Small intestine (tissue), 16 donors: ENCODE measurements around the gene DZANK1. TPM values are rescaled to one million over a fixed set of nuclear protein-coding genes. Genes with fewer than 3 reads are reported as not detected.

Source experiments
- DNase-seq, 2 donors: peaks; one replicate each; pipeline versions ENCODE4 v3.0.0 to v3.0.0-alpha.2; 2013
- FAIRE-seq: peaks from 2 replicates; lab custom pipeline; 2012; peaks lifted over from hg19 to GRCh38; lab: Jason Lieb, UNC
- H3K27ac ChIP-seq, 3 donors: one replicate each; pipeline ENCODE4 v1.5.1; 2013; ENCODE audit warnings: low read length in 2 of 3, mild to moderate bottlenecking in 2 of 3, control low read depth in 1 of 3, inconsistent platforms in 1 of 3, low read depth in 1 of 3, moderate library complexity in 1 of 3
- H3K27me3 ChIP-seq, 3 donors: one replicate each; pipeline ENCODE4 v1.6.1; 2013; ENCODE audit warnings: low read length in 3 of 3, inconsistent platforms in 1 of 3; ENCODE audit not compliant: control insufficient read depth in 3 of 3, insufficient read depth in 3 of 3
- H3K36me3 ChIP-seq, 3 donors: one replicate each; pipeline ENCODE4 v1.6.1; 2013; ENCODE audit warnings: low read length in 3 of 3, inconsistent platforms in 1 of 3, low read depth in 1 of 3, mild to moderate bottlenecking in 1 of 3, moderate library complexity in 1 of 3; ENCODE audit not compliant: control insufficient read depth in 3 of 3, insufficient read depth in 2 of 3
- H3K4me1 ChIP-seq, 3 donors: one replicate each; pipeline ENCODE4 v1.6.1; 2013; ENCODE audit warnings: low read length in 2 of 3, inconsistent platforms in 1 of 3, low read depth in 1 of 3, mild to moderate bottlenecking in 1 of 3, moderate library complexity in 1 of 3; ENCODE audit not compliant: control insufficient read depth in 3 of 3, insufficient read depth in 2 of 3
- H3K4me3 ChIP-seq, 3 donors: one replicate each; pipeline ENCODE4 v1.5.1; 2013; ENCODE audit warnings: low read length in 3 of 3, control low read depth in 1 of 3, inconsistent platforms in 1 of 3, low read depth in 1 of 3, mild to moderate bottlenecking in 1 of 3, moderate library complexity in 1 of 3
- H3K9me3 ChIP-seq, 2 donors: one replicate each; pipeline ENCODE4 v1.6.1; 2013; ENCODE audit warnings: low read depth in 1 of 2, low read length in 1 of 2; ENCODE audit not compliant: control insufficient read depth in 2 of 2, insufficient read depth in 1 of 2
- WGBS, 3 donors: extraction: QIAGEN DNeasy Blood & Tissue Kit; methylation state at CpG; one replicate each; pipeline ENCODE4 v1.1.7; 2013; 5-methylcytosine and 5-hydroxymethylcytosine counted together
- long read RNA-seq, 10 donors: transcript quantifications; one replicate each; lab custom pipeline, GENCODE V29; 2026
- polyA plus RNA-seq, 4 donors: library from polyadenylated mRNA; stranded (reverse) in 3 of 4; unstranded in 1 of 4; fragments of 200-250 nt in 3 of 4; fragments of 120-200 nt in 1 of 4; gene quantifications; one replicate each; pipeline versions ENCODE4 v1.2.1 to v1.2.3, GENCODE V29; 2013
- donor health status: healthy with polysubstance abuse.
- donor health status: control.
- donor health status: control.
- donor health status: Bipolar disorder and iron deficiency.
- donor health status: healthy.

Gene DZANK1
- polyA plus RNA-seq: 1 to 10 TPM in 1 of 4 donors, under 1 TPM in 2, not detected in 1; 0.54 to 1.8 (median 0.85) TPM
- long read RNA-seq, donor 1: 0 reads
- long read RNA-seq, donor 2: 0 reads
- long read RNA-seq, donor 3: 0 reads
- long read RNA-seq, donor 4: 0 reads
- long read RNA-seq, donor 5: 0 reads
- long read RNA-seq, donor 6: 0 reads
- long read RNA-seq, donor 7, partial matches to known transcripts: 0 of 5 reads
- long read RNA-seq, donor 7, other reads (novel, unspliced or antisense): 5 of 5 reads
- long read RNA-seq, donor 8: 0 reads
- long read RNA-seq, donor 9: 0 reads
- long read RNA-seq, donor 10, partial matches to known transcripts: 19 of 19 reads
- long read RNA-seq, donor 10, other reads (novel, unspliced or antisense): 0 of 19 reads

DNA sequence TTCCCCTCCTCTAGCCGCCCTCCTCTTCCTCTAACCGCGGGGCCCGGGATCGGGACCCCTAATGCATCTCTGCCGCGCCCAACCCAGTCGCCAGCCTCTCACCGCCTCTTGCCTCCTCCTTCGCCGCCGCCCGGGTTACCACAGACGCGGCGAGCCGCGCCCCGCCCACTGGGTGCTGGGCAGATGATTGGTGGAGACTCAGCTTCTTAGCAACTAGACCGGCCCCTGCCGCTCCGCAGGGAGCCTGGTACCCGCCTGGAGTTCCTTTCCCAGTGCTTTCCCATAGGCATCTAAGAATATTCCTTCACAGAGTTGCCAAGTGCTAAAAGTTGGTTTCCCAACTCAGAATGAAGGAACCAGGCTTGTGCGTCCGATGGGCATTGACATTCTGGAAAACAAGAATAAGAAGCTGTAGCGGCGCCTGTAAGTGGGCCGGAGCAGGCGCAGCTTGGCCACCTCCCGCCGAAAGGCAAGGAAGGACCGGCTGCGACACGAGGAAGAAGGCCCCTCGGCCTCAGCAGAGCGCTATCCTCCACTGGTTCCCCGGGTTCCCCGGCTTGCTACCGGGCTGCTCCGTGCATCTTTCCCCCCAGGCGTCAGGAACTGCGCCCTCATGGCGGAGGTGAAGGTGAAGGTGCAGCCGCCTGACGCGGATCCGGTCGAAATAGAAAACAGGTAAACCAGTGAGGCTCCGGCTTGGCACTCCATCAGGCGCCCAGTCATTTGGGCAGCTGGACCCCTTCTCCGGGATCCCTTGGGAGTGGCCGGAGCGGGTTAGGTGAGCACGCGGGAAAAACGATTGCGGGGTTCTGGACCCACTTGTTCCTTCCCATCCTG, at the start of gene DZANK1, which contains the start of gene POLR3F:
Gene DZANK1 (minus strand): TSS at position 137 of the 837 bp plus-strand sequence. CDS start 1,672 bp downstream, outside the sequence.
Gene POLR3F (plus strand): TSS at position 497 of the 837 bp plus-strand sequence. CDS start 117 bp downstream, at position 614.
- peaks cover 0 to 12% (median 3%) of the 10 kb centered on the region in 3 donors for H3K36me3 ChIP-seq
- 0 to 1% (median 0%) methylated on average over 35 to 57 of the region's 57 CpGs for WGBS, 3 donors
- FAIRE-seq: no peak
- no peaks in the 10 kb centered on the region for H3K27me3 ChIP-seq
- H3K4me3 ChIP-seq: peak within 1 kb of the TSS; percentile 62 to 74 (median 67)
- no peaks in the 10 kb centered on the region for H3K9me3 ChIP-seq
- peaks cover 0 to 4% (median 0%) of the 10 kb centered on the region in 3 donors for H3K4me1 ChIP-seq
- peak; percentile 94 to 97 for DNase-seq
- peak within 1 kb of the TSS; percentile 55 to 94 (median 93) for H3K27ac ChIP-seq

DNA sequence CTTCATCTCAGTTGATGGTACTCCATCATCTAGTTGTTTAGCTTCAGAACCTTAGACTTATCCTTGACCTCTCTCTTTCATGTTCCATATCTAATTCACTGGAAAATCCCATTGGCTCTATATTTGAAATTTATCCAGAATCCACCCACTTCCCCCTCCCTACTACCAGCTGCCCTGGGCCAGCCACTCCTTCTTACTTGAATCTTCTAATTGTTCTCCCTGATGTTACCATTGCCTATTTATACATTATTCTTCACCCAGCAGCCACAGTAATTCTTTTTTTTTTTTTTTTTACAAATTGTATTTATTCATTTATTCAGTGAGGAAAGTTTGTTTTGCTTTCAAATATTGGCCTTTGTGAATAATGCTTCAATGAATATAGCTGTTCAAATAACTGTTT, 49.1 kb upstream of the DZANK1 start:
- FAIRE-seq: no peak
- Histone ChIP-seq H3K9me3 (no peaks in the 10 kb centered on the region), H3K36me3 (peaks cover 0 to 19% (median 6%) of the 10 kb centered on the region in 3 donors)

DNA sequence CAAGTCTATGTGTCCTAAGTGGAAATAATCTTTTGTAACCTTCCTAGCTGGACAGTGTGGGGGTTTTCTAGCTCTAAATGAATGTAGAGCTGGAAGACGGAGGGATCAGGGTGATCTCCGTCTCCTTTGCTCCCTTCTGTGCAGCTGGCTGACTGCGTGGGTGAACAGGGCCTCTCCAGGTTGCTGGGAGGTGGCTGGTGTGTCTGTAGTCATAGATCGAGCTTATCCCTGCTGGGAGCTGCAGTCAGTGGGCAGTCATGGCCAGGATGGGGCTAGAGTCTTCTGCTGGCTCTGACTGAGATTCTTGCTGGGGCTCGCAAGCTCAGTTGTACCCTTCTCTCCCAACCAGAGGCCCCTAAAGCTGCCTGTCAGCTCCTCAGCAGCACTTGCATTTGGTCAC, 47.3 kb upstream of the DZANK1 start:
- FAIRE-seq: no peak
- Histone ChIP-seq H3K27me3 (no peaks in the 10 kb centered on the region), H3K4me3 (no peak overlapping the region), H3K9me3 (no peaks in the 10 kb centered on the region), H3K36me3 (peaks cover 0 to 22% (median 6%) of the 10 kb centered on the region in 3 donors), H3K27ac (no peak overlapping the region), H3K4me1 (no peaks in the 10 kb centered on the region)
- WGBS, 3 donors: 90 to 93% (median 93%) methylated on average over 5 of the region's 5 CpGs
- no peak for DNase-seq

More for the DNA sequence above, 49.1 kb upstream of the DZANK1 start:
- DNase-seq: no peak
- Histone ChIP-seq H3K4me1 (no peaks in the 10 kb centered on the region), H3K4me3 (no peak overlapping the region), H3K27ac (no peak overlapping the region), H3K27me3 (no peaks in the 10 kb centered on the region)

- Histone ChIP-seq H3K9me3 (no peaks in the 10 kb centered on the region), H3K36me3 (peaks cover 0 to 22% (median 6%) of the 10 kb centered on the region in 3 donors), H3K27ac (no peak overlapping the region), H3K27me3 (no peaks in the 10 kb centered on the region), H3K4me3 (no peak overlapping the region), H3K4me1 (peaks cover 0 to 6% (median 0%) of the 10 kb centered on the region in 3 donors)
- WGBS, 3 donors: 93 to 94% (median 94%) methylated on average over 7 of the region's 7 CpGs
- FAIRE-seq (no peak), DNase-seq (no peak)
Measured at GRCh38 chr20:18513208-18513607, 46.4 kb upstream of the DZANK1 start.

GRCh38 chr20:18511571-18511970, 44.7 kb upstream of the DZANK1 start:
- Histone ChIP-seq H3K4me3 (no peak overlapping the region), H3K36me3 (peaks cover 0 to 18% (median 6%) of the 10 kb centered on the region in 3 donors), H3K9me3 (no peaks in the 10 kb centered on the region), H3K4me1 (peaks cover 0 to 6% (median 2%) of the 10 kb centered on the region in 3 donors), H3K27me3 (no peaks in the 10 kb centered on the region), H3K27ac (no peak overlapping the region)
- no peak for DNase-seq
- no peak for FAIRE-seq
- 89 to 98% (median 97%) methylated on average over 1 of the region's 1 CpG for whole genome bisulfite sequencing, 3 donors

- peak within 1 kb of the TSS; percentile 58 to 93 (median 59) for H3K4me3 ChIP-seq
- DNase-seq (peak; percentile 99), FAIRE-seq (no peak)
- 0 to 1% (median 0%) methylated on average over 64 to 69 of the region's 69 CpGs for WGBS, 3 donors
- H3K27ac ChIP-seq: peak within 1 kb of the TSS; percentile 91 to 99 (median 98)
- peaks cover 0 to 9% (median 0%) of the 10 kb centered on the region in 3 donors for H3K36me3 ChIP-seq
- H3K4me1 ChIP-seq: peaks cover 0 to 6% (median 2%) of the 10 kb centered on the region in 3 donors
- no peaks in the 10 kb centered on the region for H3K9me3 ChIP-seq
- peaks cover 0 to 10% (median 2%) of the 10 kb centered on the region in 3 donors for H3K27me3 ChIP-seq
Measured at GRCh38 chr20:18507218-18508191, 40.7 kb upstream of the DZANK1 start, which contains the start of gene SEC23B. Gene SEC23B (plus strand): TSS chr20:18507940. CDS start chr20:18510836, 2,896 bp downstream.

GRCh38 chr20:18506744-18507143, 39.9 kb upstream of the DZANK1 start:
- Histone ChIP-seq H3K27ac (peak overlapping the region; percentile 91 to 99 (median 98)), H3K27me3 (peaks cover 0 to 11% (median 2%) of the 10 kb centered on the region in 3 donors), H3K9me3 (no peaks in the 10 kb centered on the region), H3K36me3 (peaks cover 0 to 9% (median 0%) of the 10 kb centered on the region in 3 donors), H3K4me1 (peaks cover 0 to 6% (median 2%) of the 10 kb centered on the region in 3 donors), H3K4me3 (peak overlapping the region in 2 of 3 donors; percentile 59 to 93)
- WGBS, 3 donors: 54 to 65% (median 61%) methylated on average over 8 of the region's 8 CpGs
- FAIRE-seq: no peak
- no peak for DNase-seq
